ENCODE results near the gene FFAR3.

Gene FFAR3, protein sequence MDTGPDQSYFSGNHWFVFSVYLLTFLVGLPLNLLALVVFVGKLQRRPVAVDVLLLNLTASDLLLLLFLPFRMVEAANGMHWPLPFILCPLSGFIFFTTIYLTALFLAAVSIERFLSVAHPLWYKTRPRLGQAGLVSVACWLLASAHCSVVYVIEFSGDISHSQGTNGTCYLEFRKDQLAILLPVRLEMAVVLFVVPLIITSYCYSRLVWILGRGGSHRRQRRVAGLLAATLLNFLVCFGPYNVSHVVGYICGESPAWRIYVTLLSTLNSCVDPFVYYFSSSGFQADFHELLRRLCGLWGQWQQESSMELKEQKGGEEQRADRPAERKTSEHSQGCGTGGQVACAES

DNA sequence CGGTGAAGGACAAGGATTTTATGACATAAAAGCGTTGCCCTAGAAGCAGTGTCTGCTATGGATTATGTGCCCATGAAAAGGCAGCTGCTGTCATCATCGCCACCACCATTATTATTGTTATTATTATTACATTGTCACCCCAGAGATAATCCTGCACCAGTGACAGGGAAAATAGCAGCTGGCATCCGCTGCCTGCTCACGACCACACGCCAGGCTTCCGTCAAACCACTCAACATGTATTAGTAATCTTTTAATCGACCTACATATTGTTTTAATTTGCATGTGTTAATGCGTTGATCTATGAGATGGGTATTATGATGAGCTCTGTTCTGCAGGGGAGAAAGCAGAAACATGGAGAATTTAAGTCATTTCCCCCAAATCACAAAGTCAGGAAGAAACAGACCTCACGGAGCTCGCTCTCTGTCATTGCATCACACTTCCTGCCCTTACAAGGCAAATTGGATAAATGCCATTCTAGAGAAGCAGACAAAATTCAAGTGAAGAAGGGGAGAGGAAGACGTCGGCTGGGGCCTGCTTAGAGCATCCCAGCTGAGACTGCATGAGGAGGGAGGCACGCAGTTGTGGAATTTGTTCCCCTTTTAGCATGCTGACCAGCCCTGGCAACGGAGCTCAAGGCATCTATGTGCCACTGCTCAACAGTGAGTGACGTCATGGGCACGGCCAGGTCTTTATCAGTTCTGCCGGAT is at the start of gene FFAR3:
Gene FFAR3 (plus strand): TSS at position 594 of the 707 bp plus-strand sequence. CDS start 431 bp downstream, outside the sequence.
- no peaks in the 10 kb centered on the region for H3K27me3 ChIP-seq (ENCODE audit: control insufficient read depth, insufficient read depth, low read length)
- H3K4me3 ChIP-seq (ENCODE audit: low read depth, low read length): no peak within 1 kb of the TSS
- no peaks in the 10 kb centered on the region for H3K9me3 ChIP-seq (ENCODE audit: control insufficient read depth, insufficient read depth, low read length)
- H3K9ac ChIP-seq (ENCODE audit: low read depth, low read length): no peak within 1 kb of the TSS
- H3K4me1 ChIP-seq (ENCODE audit: control insufficient read depth, insufficient read depth, low read length): no peaks in the 10 kb centered on the region
- H3K36me3 ChIP-seq (ENCODE audit: control insufficient read depth, insufficient read depth, low read length): no peaks in the 10 kb centered on the region

DNA sequence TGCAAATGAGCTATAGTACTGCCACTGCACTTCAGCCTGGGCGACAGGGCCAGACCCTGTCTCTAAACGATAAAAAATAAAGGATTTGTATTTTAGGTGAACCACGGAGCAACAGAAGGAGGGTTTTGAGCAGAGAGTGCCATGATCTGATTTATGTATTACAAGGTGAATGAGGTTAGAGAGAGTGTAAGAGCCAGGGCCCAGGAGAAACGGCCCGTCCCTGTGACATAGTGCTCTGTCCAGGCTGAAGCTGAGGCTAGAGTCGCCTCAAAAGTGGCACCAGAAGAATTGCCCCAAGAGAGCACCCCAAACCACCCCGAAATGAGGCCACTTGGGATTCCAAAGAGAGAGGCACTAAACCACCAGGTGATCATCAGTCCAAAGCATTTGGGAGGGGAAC is 49.4 kb upstream of the FFAR3 start:
- H3K27me3 ChIP-seq (ENCODE audit: control insufficient read depth, insufficient read depth, low read length): no peaks in the 10 kb centered on the region
- no peak overlapping the region for H3K4me3 ChIP-seq (ENCODE audit: low read depth, low read length)
- no peak overlapping the region for H3K9ac ChIP-seq (ENCODE audit: low read depth, low read length)
- H3K36me3 ChIP-seq (ENCODE audit: control insufficient read depth, insufficient read depth, low read length): no peaks in the 10 kb centered on the region
- no peaks in the 10 kb centered on the region for H3K9me3 ChIP-seq (ENCODE audit: control insufficient read depth, insufficient read depth, low read length)
- H3K4me1 ChIP-seq (ENCODE audit: control insufficient read depth, insufficient read depth, low read length): no peaks in the 10 kb centered on the region

GRCh38 chr19:35309481-35310279 is 48.6 kb upstream of the FFAR3 start:
- Histone ChIP-seq H3K4me1 (ENCODE audit: control insufficient read depth, insufficient read depth, low read length) (no peaks in the 10 kb centered on the region), H3K9me3 (ENCODE audit: control insufficient read depth, insufficient read depth, low read length) (no peaks in the 10 kb centered on the region), H3K9ac (ENCODE audit: low read depth, low read length) (no peak overlapping the region), H3K36me3 (ENCODE audit: control insufficient read depth, insufficient read depth, low read length) (no peaks in the 10 kb centered on the region), H3K27me3 (ENCODE audit: control insufficient read depth, insufficient read depth, low read length) (no peaks in the 10 kb centered on the region), H3K4me3 (ENCODE audit: low read depth, low read length) (no peak overlapping the region)

DNA sequence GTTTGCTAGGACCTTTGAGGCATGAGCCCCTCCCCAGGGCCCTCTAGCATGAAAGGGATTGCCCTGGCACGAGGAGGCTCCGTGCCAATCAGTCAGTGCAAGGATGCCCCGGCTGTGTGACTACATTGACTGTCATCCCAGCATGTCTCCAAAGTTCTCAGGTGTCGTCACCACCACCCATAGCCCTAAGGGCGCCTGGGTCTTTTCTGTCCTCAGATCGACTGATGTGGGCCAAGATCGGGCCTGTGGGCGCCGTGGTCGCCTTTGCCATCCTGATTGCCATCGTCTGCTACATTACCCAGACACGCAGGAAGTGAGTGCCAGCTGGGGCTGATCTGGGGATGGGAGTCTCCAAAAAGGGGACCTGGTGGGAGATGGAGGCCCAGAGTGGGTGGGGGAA is 47.9 kb upstream of the FFAR3 start:
- no peaks in the 10 kb centered on the region for H3K4me1 ChIP-seq (ENCODE audit: control insufficient read depth, insufficient read depth, low read length)
- no peak overlapping the region for H3K9ac ChIP-seq (ENCODE audit: low read depth, low read length)

GRCh38 chr19:35310811-35311465 is 47.3 kb upstream of the FFAR3 start:
- Histone ChIP-seq H3K9ac (ENCODE audit: low read depth, low read length) (no peak overlapping the region), H3K9me3 (ENCODE audit: control insufficient read depth, insufficient read depth, low read length) (no peaks in the 10 kb centered on the region), H3K36me3 (ENCODE audit: control insufficient read depth, insufficient read depth, low read length) (no peaks in the 10 kb centered on the region), H3K4me1 (ENCODE audit: control insufficient read depth, insufficient read depth, low read length) (no peaks in the 10 kb centered on the region), H3K27me3 (ENCODE audit: control insufficient read depth, insufficient read depth, low read length) (no peaks in the 10 kb centered on the region), H3K4me3 (ENCODE audit: low read depth, low read length) (no peak overlapping the region)

More for the DNA sequence above, 47.9 kb upstream of the FFAR3 start:
- no peak overlapping the region for H3K4me3 ChIP-seq (ENCODE audit: low read depth, low read length)
- no peaks in the 10 kb centered on the region for H3K27me3 ChIP-seq (ENCODE audit: control insufficient read depth, insufficient read depth, low read length)
- no peaks in the 10 kb centered on the region for H3K9me3 ChIP-seq (ENCODE audit: control insufficient read depth, insufficient read depth, low read length)
- H3K36me3 ChIP-seq (ENCODE audit: control insufficient read depth, insufficient read depth, low read length): no peaks in the 10 kb centered on the region

DNA sequence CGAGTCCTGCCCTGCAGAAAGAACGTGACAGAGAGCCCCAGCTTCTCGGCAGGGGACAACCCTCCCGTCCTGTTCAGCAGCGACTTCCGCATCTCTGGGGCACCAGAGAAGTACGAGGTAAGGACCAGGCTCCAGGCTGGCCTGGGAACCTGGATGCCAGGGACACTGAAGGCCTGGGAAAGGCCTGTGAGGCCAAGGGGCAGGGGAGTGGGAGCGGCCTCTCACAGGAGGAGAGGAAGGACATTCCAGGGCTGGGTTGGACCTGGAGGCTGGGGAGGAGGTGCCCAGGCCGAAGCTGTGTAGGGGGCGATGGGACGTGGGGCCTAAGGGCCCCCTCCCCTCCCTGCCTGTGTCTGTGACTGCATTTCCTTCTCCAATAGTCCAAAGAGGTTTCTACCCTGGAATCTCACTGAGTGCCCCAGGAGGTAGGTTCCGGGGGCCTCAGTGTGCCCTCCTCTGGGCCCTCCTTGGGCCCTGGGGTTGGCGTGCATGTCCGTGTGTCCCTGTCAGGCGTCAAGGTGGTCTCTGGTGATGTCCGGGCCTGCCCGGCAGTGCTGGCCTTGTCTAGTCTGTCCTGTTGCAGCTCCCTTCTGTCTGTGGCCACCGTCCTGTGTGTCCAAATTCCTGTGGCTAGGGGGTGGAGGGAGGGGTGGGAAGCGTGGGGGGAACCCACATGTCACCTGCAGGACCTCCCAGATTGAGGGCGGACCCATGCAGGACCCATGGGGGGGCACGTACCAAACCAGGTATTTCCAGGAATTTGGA is 46.2 kb upstream of the FFAR3 start:
- no peak overlapping the region for H3K4me3 ChIP-seq (ENCODE audit: low read depth, low read length)
- no peaks in the 10 kb centered on the region for H3K27me3 ChIP-seq (ENCODE audit: control insufficient read depth, insufficient read depth, low read length)
- H3K36me3 ChIP-seq (ENCODE audit: control insufficient read depth, insufficient read depth, low read length): no peaks in the 10 kb centered on the region
- no peaks in the 10 kb centered on the region for H3K9me3 ChIP-seq (ENCODE audit: control insufficient read depth, insufficient read depth, low read length)
- H3K9ac ChIP-seq (ENCODE audit: low read depth, low read length): no peak overlapping the region
- no peaks in the 10 kb centered on the region for H3K4me1 ChIP-seq (ENCODE audit: control insufficient read depth, insufficient read depth, low read length)

DNA sequence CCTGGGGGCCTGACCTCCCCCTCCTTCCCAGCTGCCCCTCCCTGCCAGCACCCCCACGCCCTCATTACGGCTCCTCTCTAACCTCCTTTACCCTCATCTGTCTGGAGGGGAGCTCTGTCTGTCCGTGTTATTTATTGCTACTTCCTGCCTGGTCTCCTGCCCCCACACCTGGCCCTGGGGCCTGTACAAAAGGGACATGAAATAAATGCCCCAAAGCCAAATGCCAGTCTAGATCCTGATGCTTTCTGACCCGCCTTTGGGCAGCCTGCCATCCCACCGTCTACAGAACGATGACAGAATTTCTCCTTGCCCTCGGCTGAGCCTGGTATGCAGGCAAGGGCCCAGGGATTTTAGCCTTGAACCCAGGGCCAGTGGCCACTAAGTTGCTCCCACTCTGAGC is 44.7 kb upstream of the FFAR3 start:
- no peak overlapping the region for H3K4me3 ChIP-seq (ENCODE audit: low read depth, low read length)
- no peak overlapping the region for H3K9ac ChIP-seq (ENCODE audit: low read depth, low read length)
- no peaks in the 10 kb centered on the region for H3K9me3 ChIP-seq (ENCODE audit: control insufficient read depth, insufficient read depth, low read length)
- H3K36me3 ChIP-seq (ENCODE audit: control insufficient read depth, insufficient read depth, low read length): no peaks in the 10 kb centered on the region
- H3K4me1 ChIP-seq (ENCODE audit: control insufficient read depth, insufficient read depth, low read length): no peaks in the 10 kb centered on the region
- H3K27me3 ChIP-seq (ENCODE audit: control insufficient read depth, insufficient read depth, low read length): no peaks in the 10 kb centered on the region

DNA sequence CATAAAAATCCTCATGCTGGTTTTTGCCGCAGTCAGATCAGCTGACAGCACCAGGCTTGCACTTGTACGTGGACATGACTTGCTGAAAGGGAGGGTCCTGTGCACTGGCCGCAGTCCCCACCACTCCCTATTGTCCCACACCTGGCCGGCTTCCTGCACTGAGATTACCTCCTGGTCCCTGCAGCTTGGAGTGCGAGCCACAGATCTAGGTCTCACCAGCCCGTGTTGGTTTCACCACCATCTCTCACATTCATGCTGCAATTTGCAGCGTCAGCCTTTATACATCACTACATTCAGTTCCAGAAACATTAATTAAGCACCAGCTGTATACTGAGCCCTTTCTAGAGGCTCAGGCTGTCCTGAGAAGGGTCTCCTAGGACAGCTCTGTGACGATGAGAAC is 44.2 kb upstream of the FFAR3 start:
- Histone ChIP-seq H3K4me3 (ENCODE audit: low read depth, low read length) (no peak overlapping the region), H3K9ac (ENCODE audit: low read depth, low read length) (no peak overlapping the region)

GRCh38 chr19:35314858-35315470 is 43.3 kb upstream of the FFAR3 start:
- H3K9me3 ChIP-seq (ENCODE audit: control insufficient read depth, insufficient read depth, low read length): no peaks in the 10 kb centered on the region
- no peaks in the 10 kb centered on the region for H3K27me3 ChIP-seq (ENCODE audit: control insufficient read depth, insufficient read depth, low read length)
- H3K36me3 ChIP-seq (ENCODE audit: control insufficient read depth, insufficient read depth, low read length): no peaks in the 10 kb centered on the region
- no peaks in the 10 kb centered on the region for H3K4me1 ChIP-seq (ENCODE audit: control insufficient read depth, insufficient read depth, low read length)
- H3K4me3 ChIP-seq (ENCODE audit: low read depth, low read length): no peak overlapping the region
- no peak overlapping the region for H3K9ac ChIP-seq (ENCODE audit: low read depth, low read length)

More for the DNA sequence above, 44.2 kb upstream of the FFAR3 start:
- Histone ChIP-seq H3K27me3 (ENCODE audit: control insufficient read depth, insufficient read depth, low read length) (no peaks in the 10 kb centered on the region), H3K9me3 (ENCODE audit: control insufficient read depth, insufficient read depth, low read length) (no peaks in the 10 kb centered on the region), H3K36me3 (ENCODE audit: control insufficient read depth, insufficient read depth, low read length) (no peaks in the 10 kb centered on the region), H3K4me1 (ENCODE audit: control insufficient read depth, insufficient read depth, low read length) (no peaks in the 10 kb centered on the region)

GRCh38 chr19:35315883-35316282 is 42.4 kb upstream of the FFAR3 start:
- no peaks in the 10 kb centered on the region for H3K36me3 ChIP-seq (ENCODE audit: control insufficient read depth, insufficient read depth, low read length)
- no peaks in the 10 kb centered on the region for H3K27me3 ChIP-seq (ENCODE audit: control insufficient read depth, insufficient read depth, low read length)
- H3K9me3 ChIP-seq (ENCODE audit: control insufficient read depth, insufficient read depth, low read length): no peaks in the 10 kb centered on the region
- no peaks in the 10 kb centered on the region for H3K4me1 ChIP-seq (ENCODE audit: control insufficient read depth, insufficient read depth, low read length)
- H3K4me3 ChIP-seq (ENCODE audit: low read depth, low read length): no peak overlapping the region
- H3K9ac ChIP-seq (ENCODE audit: low read depth, low read length): no peak overlapping the region
